Measurements from ENCODE around the gene SSH3.
A peak's percentile ranks its signal among the peaks of the same experiment; 100 is the strongest.

The SSH3 gene

DNA sequence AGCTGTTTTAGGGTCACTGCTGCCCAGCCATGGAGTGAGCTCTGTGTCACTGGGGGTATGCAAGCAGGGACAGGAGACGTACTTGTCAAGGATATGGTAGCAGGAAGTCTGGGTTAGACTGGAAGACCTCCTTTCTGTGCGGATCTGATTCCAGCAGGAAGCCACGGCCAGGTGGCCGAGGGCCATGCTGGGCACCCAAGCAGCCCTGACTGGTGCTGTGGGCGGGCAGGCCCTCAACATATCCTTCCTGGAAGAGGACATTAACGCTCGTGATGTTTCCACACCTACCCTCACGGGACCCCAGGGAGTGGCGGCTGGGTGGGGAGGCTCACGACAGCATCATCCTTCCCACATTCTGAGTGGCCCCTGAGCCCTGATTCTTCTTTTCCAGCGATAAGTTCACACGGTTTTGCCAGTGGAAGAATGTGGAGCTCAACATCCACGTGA lies 23.0 kb upstream of the SSH3 start:
- DNase-seq (ENCODE audit: low read depth) = no peak

DNA sequence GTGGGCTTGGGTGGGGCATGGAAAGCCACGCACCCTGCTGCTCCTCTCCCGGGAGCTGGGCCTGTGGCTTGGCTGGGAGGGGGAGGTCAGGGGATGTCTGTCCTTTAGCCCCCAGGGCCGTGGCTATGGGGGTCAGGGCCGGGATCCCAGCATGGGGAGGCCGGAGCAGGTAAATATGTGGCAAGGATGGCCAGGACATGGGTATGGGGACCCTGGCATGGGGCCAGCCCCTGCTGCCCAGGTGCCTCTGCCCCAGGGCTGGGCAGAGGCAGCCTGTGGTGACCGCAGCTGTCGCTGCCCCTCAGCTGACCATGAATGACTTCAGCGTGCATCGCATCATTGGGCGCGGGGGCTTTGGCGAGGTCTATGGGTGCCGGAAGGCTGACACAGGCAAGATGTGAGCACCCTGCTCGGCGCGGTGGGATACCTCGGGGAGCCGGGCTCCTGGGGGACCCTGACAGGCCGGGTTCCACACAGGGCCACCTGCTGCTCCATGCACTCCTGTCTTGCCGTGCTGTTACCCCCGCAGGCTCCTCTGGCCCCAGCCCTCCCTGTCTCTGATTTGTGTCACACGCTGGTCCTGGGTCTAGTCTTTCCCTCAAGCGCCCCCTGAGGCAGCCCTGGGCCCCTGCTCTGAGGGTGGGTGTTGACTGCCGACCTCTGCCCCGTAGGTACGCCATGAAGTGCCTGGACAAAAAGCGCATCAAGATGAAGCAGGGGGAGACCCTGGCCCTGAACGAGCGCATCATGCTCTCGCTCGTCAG lies 22.4 kb upstream of the SSH3 start:
- DNase-seq (ENCODE audit: low read depth) = no peak

DNA sequence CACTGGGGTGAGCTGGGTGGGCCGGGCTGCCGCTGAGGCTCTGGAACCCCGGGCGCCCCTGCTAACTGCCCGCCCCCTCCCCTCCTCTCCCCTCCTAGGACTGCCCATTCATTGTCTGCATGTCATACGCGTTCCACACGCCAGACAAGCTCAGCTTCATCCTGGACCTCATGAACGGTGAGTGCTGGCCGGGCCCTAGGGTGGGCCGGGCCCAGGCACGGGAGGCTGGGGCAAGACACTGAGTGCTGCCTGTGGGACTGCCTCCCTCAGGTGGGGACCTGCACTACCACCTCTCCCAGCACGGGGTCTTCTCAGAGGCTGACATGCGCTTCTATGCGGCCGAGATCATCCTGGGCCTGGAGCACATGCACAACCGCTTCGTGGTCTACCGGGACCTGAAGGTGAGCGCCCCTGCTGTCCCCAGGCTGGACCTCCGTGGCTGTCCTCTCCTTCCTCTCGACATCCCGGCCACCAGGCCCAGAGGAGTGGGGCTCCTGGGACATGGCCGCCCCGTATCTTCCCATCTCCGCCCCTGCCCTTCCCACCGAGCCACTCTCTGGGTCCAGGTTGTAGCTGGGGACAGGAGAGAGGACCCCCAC lies 21.7 kb upstream of the SSH3 start:
- no peak for DNase-seq (ENCODE audit: low read depth)

DNA sequence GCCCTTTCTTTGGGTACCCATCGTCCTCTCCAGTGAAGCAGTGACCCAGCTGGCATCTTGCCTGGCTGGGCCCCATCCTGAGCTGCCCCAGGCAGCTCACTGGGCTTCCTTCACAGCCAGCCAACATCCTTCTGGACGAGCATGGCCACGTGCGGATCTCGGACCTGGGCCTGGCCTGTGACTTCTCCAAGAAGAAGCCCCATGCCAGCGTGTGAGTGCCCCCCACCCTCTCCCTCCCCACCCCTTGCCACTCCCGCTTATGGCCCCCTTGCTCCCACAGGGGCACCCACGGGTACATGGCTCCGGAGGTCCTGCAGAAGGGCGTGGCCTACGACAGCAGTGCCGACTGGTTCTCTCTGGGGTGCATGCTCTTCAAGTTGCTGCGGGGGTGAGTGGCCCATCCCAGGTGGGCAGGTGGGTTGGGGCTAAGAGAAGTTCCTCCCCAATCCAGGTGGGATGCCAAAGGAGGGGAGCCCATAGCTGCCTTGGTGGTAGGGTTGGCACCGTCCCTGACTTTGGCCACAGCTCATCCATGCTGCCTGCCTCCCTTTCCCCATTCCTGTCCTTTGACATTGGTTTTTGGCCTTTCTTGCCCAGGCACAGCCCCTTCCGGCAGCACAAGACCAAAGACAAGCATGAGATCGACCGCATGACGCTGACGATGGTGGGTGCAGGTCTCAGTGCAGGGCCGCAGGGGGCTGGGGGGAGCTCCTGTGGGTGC lies 21.0 kb upstream of the SSH3 start:
- no peak for DNase-seq (ENCODE audit: low read depth)

DNA sequence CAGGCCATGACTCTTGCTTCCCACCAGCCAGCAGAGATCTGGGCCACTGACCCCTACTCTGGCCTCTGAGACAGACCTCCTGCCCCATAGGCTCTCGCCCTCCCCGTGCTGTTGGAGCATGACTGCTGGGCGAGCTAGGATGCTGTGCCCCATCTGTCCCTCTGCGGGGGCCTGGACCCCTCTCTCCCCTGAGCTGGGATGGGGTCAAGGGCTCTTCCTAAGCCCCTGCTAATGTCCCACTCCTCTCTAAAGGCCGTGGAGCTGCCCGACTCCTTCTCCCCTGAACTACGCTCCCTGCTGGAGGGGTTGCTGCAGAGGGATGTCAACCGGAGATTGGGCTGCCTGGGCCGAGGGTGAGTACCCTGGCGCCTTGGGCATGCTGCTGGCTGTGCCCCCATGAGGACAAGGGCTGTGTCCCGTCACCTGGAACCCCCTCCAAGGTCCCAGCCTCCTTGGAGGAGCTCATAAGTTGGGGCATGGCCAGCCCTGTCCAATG lies 20.4 kb upstream of the SSH3 start:
- no peak for DNase-seq (ENCODE audit: low read depth)

DNA sequence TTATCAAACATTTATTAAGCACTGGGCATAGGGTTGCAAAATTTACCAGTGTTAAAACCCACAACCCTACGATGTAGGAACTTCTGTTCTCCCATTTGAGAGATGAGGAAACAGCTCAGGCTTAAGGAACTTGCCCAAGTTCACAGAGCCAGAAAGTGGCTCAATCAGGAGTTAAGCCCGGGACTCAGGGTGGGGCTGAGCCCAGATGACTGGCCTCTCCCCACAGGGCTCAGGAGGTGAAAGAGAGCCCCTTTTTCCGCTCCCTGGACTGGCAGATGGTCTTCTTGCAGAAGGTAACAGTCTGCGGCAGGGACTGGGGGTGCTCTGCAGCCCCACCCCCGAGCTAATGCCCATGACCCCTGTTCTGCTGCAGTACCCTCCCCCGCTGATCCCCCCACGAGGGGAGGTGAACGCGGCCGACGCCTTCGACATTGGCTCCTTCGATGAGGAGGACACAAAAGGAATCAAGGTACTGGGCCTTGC lies 19.8 kb upstream of the SSH3 start:
- no peak for DNase-seq (ENCODE audit: low read depth)

DNA sequence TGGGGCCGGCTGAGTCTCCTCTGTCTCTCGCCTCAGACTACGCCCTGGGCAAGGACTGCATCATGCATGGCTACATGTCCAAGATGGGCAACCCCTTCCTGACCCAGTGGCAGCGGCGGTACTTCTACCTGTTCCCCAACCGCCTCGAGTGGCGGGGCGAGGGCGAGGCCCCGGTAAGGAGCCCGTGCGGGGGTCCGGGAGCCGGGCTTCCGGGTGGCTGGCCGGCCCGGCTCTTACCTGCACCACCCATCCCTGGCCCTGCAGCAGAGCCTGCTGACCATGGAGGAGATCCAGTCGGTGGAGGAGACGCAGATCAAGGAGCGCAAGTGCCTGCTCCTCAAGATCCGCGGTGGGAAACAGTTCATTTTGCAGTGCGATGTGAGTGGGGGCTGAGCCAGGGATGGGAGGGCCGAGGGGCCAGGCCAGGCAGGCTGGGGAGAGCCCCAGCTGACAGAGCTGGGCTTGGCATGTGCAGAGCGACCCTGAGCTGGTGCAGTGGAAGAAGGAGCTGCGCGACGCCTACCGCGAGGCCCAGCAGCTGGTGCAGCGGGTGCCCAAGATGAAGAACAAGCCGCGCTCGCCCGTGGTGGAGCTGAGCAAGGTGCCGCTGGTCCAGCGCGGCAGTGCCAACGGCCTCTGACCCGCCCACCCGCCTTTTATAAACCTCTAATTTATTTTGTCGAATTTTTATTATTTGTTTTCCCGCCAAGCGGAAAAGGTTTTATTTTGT lies 18.4 kb upstream of the SSH3 start:
- no peak for DNase-seq (ENCODE audit: low read depth)

DNA sequence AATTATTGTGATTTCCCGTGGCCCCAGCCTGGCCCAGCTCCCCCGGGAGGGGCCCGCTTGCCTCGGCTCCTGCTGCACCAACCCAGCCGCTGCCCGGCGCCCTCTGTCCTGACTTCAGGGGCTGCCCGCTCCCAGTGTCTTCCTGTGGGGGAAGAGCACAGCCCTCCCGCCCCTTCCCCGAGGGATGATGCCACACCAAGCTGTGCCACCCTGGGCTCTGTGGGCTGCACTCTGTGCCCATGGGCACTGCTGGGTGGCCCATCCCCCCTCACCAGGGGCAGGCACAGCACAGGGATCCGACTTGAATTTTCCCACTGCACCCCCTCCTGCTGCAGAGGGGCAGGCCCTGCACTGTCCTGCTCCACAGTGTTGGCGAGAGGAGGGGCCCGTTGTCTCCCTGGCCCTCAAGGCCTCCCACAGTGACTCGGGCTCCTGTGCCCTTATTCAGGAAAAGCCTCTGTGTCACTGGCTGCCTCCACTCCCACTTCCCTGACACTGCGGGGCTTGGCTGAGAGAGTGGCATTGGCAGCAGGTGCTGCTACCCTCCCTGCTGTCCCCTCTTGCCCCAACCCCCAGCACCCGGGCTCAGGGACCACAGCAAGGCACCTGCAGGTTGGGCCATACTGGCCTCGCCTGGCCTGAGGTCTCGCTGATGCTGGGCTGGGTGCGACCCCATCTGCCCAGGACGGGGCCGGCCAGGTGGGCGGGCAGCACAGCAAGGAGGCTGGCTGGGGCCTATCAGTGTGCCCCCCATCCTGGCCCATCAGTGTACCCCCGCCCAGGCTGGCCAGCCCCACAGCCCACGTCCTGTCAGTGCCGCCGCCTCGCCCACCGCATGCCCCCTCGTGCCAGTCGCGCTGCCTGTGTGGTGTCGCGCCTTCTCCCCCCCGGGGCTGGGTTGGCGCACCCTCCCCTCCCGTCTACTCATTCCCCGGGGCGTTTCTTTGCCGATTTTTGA lies 17.5 kb upstream of the SSH3 start:
- no peak for DNase-seq (ENCODE audit: low read depth)

DNA sequence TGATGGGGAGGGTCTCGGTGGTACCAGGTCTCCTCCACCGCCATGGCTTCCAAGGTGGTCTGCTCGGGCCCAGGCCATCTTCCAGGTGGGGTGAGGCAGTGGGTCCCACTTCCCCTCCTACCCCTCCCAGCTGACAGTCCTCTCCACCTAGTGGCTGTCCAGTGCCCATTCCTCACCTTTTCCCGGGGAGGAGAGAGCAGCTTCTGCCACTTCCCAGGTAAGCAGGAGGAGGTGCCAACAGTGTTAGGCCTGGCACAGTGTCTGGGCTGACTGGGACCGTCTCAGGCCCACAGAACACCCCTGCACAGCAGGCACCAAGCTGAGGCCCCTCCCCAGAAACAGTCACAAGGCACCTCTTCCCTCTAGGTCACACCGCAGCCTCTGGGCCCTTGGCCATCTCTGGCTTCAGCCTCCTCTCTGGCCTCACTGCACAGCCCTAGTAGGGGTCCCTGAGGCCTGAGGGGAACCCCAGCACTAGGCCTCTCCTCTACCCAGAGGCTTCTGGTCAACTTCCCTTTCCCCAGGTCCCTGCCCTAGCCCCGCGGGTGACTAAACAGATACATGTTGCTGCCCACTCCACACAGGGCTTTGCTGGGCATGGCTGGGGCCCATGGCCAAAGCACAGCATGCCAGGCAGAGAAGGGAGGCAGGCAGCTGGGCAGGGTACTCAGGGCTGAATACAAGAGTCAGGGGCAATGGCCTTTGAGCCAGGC lies 16.6 kb upstream of the SSH3 start:
- no peak for DNase-seq (ENCODE audit: low read depth)

DNA sequence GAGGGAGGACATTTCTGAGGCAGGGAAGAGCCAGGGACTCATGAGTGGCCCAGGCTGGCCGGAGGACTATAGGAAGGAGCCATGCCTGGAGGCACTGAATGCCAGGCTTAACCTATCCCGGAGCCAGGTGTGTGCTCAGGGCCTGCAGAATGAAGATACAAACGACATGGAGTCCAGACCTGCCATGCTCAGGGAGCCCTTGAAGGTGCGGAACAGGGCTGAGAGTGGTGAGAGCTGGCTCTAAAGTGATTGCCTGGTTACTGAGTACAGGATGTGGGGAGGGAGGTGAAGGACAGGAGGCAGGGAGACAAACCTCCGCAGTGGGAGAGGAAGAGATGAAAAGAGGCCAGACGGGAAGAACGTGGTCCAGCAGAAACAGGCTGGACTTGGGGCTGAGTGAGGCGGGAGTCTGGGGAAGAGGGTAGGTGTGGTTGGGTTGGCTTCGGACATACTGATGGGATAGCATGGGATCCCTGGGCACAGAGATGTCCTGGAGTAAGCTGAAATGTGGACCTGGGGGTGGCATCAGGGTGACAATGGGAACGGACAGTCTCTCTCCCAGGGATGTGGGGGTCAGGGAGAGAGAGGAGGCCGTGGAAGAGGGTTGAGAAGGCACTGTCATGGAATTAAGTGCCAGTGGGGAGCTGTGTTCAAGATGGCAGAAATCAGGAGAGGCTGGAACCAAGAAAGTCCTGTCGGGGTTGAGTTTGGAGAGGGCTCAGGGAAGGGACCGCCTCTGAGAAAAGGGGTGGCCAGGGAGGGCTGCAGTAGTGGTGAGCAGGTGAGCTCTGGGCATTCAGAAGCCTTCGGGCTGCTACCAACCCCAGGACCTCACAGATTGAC lies 15.8 kb upstream of the SSH3 start:
- DNase-seq (ENCODE audit: low read depth) = no peak

DNA sequence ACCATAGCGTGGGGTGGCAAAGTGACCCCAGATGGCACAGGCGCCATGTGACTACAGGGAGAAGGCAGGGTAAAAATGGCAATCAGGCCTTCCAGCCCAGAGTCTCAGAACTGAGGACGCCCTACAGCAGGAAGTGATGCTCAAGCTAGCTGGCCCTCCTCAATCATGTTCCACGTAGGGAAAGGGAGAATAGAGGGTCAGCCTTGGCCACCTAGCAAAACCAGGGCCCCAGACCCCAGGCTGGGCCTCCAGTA lies 15.2 kb upstream of the SSH3 start:
- DNase-seq (ENCODE audit: low read depth) = no peak

DNA sequence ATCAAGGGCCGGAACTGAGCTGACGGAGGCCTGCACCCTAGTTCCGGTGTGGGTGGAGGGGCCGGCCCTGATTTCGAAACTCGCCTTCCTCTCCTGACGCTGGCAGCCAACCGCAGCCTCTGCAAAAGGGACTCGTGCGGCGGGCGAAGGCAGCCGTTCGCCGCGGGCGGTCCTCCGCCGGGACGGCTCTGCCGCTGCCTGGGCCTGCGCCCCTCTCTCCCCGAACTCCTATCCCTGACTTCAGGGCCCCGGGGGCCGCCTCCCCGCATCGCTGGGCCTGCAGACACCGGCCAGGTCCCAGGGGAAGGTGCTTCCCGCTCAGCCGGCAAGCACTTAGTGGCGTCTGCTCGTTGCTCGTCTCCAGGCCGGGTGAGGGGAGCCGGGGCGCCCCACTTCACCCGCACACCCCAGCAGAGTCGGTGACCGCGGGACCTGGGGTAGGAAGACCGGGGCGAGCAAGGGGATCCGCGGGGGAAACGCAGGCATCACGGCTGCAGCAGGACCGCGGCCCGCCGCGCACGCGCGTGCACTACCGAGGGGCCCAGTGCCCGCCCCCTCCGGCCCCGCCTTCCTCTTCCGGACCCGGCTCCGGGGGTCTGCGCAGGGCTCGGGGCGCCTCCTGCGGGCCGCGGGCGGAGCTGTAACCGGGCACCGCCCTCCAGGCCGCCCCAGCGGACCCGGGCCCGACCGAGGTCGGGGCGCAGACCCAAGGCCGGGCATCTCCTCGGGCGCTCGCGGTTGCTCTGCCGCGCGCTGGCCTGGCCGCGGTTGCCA lies 14.7 kb upstream of the SSH3 start:
- peak; percentile 92 for DNase-seq (ENCODE audit: low read depth)

DNA sequence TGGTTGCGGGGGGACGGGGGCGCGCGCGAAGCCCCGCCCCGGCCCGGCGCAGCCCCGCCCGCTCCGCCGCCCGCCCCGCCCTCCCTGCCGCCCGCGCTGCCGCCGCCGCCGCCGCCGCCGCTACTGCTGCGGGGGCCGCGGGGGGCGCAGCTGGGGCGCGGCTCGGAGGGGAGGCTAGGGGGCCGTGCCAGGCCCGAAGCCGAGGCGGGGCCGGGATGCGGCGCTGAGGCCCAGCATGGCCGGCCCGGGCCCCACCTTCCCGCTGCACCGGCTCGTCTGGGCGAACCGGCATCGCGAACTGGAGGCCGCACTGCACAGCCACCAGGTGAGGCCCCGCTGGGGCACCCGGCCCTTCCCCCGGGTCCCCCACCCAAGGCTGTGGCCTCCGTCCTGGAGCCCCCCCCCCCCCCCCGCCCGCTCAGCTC lies 14.1 kb upstream of the SSH3 start, which contains the start of gene ANKRD13D:
Gene ANKRD13D, plus strand, starts transcription at position 78 of the 425 bp plus-strand sequence. Its CDS starts 158 bp downstream, at position 236.
- no peak for DNase-seq (ENCODE audit: low read depth)

DNA sequence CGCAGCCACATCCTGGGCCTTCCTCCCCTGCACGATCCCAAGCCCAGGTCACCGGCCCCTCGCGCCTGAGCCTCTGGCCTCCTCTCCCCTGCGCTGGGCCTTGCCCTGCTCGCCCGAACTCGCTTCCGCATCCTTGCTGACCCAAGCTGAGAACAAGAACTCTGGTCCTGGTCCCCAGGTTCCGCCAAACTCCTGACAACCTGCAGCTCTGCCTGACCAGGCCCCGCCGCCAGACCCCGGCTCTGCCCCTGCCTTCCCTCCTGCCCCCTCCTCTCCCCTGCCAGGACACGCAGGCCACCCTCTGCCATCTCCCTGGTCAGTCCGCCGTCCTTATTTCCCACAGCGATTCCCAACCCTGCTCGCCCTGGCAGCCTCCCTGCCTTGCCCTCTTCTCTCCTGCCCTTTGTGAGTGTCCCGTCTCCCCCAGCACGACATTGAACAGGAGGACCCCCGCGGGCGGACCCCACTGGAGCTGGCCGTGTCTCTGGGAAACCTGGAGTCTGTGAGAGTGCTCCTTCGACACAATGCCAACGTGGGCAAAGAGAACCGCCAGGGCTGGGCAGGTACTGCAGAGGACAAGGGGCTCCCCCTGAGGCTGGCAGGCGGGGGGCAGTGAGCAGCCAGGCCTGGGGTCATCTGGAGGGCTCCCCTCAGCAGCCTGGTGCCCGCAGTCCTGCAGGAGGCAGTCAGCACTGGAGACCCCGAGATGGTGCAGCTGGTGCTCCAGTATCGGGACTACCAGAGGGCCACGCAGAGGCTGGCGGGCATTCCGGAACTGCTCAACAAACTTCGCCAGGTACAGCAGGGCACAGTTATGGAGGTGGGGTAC lies 13.5 kb upstream of the SSH3 start:
- peak; percentile 58 for DNase-seq (ENCODE audit: low read depth)

DNA sequence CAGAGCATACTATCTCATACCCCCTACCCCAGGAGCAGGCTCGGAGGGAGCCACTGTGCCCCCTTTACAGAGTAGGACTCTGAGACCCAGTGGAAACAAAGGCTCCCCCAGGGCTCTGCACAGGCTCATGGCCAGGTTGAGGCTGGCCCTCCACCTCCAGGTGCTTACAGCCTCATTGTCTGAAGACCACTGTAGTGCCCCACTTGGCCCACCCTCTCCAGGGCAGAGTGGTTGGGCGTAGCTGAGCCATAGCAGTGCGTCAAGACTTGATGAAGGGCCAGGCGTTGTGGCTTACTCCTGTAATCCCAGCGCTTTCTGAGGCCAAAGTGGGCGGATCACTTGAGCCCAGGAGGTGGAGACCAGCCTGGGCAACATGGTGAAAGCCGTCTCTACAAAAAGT lies 12.5 kb upstream of the SSH3 start:
- no peak for DNase-seq (ENCODE audit: low read depth)

DNA sequence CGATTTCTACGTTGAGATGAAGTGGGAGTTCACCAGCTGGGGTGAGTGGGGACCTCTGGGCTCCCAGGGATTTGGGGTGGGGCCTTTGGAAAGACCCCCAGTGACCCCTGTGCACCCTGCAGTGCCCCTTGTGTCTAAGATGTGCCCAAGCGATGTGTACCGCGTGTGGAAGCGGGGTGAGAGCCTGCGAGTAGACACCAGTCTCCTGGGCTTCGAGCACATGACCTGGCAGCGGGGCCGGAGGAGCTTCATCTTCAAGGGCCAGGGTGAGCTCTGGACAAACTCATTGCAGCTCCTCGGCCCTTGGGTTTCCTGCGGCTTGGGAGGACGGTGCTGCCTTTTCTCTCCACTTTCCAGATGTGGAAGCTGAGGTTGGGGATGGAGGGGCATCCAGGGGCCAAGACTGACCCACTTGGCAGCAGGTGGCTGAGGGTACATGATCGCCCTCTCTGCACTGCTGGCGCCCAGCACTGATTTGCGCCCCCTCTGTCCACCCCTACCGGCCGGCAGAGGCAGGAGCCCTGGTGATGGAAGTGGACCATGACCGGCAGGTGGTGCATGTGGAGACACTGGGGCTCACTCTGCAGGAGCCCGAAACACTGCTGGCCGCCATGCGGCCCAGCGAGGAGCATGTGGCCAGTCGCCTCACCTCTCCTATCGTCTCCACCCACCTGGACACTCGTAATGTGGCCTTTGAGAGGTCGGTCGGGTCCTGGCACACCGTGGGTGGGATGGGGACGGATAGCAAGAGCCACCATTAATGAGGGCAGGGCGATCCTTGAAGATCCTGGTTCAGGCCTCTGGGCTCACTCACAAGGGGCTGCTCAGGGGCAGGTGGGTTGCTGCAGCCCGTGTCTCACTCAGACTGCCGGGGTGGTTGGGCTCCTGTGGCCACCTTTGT lies 11.6 kb upstream of the SSH3 start:
- no peak for DNase-seq (ENCODE audit: low read depth)

DNA sequence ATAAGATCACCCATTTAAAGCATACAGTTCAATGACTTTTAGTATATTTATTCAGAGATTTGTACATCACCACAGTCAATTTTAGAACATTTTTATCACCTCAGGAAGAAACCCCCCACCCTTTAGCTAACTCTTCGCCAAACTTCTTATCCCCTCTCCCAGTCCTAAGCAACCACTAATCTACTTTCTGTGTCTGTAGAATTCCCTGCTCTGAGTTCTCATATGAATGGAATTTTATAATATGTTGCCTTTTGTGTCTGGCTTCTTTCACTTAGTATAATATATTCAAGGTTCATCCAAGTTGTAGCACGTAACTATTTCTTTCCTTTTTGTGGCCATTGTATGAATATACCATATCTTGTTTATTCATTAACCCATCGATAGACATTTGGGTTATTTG lies 10.7 kb upstream of the SSH3 start:
- DNase-seq (ENCODE audit: low read depth) = peak; percentile 31

Measured in ELR (cell line).